ENCODE measurements around the gene DLGAP3.

DLGAP3 gene

DNA sequence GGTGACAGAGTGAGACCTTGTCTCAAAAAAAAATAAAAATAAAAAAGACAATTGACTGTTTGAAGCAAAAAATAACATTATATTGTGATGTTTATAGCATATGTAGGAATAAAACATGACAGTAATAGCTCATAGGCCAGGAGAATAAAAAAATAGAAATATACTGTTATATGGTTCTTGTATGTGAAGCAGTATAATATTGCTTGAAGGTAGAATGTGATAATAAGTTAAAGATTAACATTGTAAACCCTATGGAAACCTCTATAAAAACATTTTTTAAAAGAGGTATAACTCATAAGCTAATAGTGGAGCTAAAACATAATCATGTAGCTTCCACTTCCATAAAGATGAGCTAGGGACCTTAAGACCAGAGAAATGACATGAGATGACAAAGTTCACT lies 113.1 kb downstream of the DLGAP3 start:
- H3K27me3 ChIP-seq, result no peaks in the 10 kb centered on the region
- intact Hi-C loops (cut with DNase I; ENCODE audit: low total_unique reads), result no loop called here
- no peaks in the 10 kb centered on the region for H3K9me3 ChIP-seq
- TF ChIP-seq, protein P1, sequence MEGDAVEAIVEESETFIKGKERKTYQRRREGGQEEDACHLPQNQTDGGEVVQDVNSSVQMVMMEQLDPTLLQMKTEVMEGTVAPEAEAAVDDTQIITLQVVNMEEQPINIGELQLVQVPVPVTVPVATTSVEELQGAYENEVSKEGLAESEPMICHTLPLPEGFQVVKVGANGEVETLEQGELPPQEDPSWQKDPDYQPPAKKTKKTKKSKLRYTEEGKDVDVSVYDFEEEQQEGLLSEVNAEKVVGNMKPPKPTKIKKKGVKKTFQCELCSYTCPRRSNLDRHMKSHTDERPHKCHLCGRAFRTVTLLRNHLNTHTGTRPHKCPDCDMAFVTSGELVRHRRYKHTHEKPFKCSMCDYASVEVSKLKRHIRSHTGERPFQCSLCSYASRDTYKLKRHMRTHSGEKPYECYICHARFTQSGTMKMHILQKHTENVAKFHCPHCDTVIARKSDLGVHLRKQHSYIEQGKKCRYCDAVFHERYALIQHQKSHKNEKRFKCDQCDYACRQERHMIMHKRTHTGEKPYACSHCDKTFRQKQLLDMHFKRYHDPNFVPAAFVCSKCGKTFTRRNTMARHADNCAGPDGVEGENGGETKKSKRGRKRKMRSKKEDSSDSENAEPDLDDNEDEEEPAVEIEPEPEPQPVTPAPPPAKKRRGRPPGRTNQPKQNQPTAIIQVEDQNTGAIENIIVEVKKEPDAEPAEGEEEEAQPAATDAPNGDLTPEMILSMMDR (IDR thresholded peaks at IDR 0.05), result no peak
- no peak for DNase-seq
- peak overlapping the region; percentile 70 to 72 for H3K27ac ChIP-seq
- H3K4me3 ChIP-seq, result no peak overlapping the region
- H3K4me1 ChIP-seq, result peaks cover 0 to 59% (median 27%) of the 10 kb centered on the region in 4 donors
- no peaks in the 10 kb centered on the region for H3K36me3 ChIP-seq
